H1 (cell line): Measurements from ENCODE around the gene RAP1B. TPM values are rescaled to one million over a fixed set of nuclear protein-coding genes. Genes with fewer than 3 reads are reported as not detected.

Source experiments
- CTCF ChIA-PET: fragments of 300-600 bp; sonication (Branson Sonifier 250); formaldehyde crosslinking; loops from one replicate; lab custom pipeline; 2021; ENCODE audit not compliant: partially characterized antibody; lab: Charles Lee
- POLR2A ChIA-PET: fragments of 300-600 bp; sonication (Branson Sonifier 250); formaldehyde crosslinking; loops from one replicate; lab custom pipeline; 2021; ENCODE audit warnings: inconsistent platforms; ENCODE audit not compliant: partially characterized antibody; lab: Charles Lee
- DNase-seq, 2 experiments: peaks; one replicate each; pipeline versions ENCODE4 v3.0.0 to v3.0.0-alpha.2; 2010 to 2022; ENCODE audit warnings: low spot score in 2 of 2, low read depth in 1 of 2, mixed read lengths in 1 of 2
- FAIRE-seq: peaks from 2 replicates; lab custom pipeline; 2011; peaks lifted over from hg19 to GRCh38; lab: Jason Lieb, UNC
- H2AFZ ChIP-seq: 2 replicates; pipeline ENCODE4 v1.8.1; 2012; ENCODE audit warnings: low read length, inconsistent platforms
- H2AK5ac ChIP-seq: 2 replicates; pipeline ENCODE4 v1.6.1; 2013; ENCODE audit warnings: low read depth, low read length
- H2BK120ac ChIP-seq: replicated peaks from 2 replicates; pipeline ENCODE3; 2013; ENCODE audit warnings: low read depth, low read length, inconsistent platforms
- H2BK12ac ChIP-seq: 2 replicates; pipeline ENCODE4 v1.6.1; 2013; ENCODE audit warnings: low read depth, low read length
- H2BK15ac ChIP-seq: 2 replicates; pipeline ENCODE4 v1.6.1; 2013; ENCODE audit warnings: low read length
- H2BK20ac ChIP-seq: 2 replicates; pipeline ENCODE4 v1.6.1; 2013; ENCODE audit warnings: low read length
- H2BK5ac ChIP-seq: 2 replicates; pipeline ENCODE4 v1.6.1; 2013; ENCODE audit warnings: low read depth, low read length
- H3K14ac ChIP-seq: 2 replicates; pipeline ENCODE4 v1.6.1; 2013; ENCODE audit warnings: inconsistent platforms; ENCODE audit not compliant: insufficient read length
- H3K18ac ChIP-seq: 2 replicates; pipeline ENCODE4 v1.6.1; 2013; ENCODE audit warnings: low read length; ENCODE audit errors: extremely low read depth
- H3K23ac ChIP-seq: 2 replicates; pipeline ENCODE4 v1.6.1; 2013; ENCODE audit warnings: inconsistent platforms; ENCODE audit not compliant: insufficient read length
- H3K23me2 ChIP-seq: 2 replicates; pipeline ENCODE4 v1.6.1; 2013; ENCODE audit warnings: low read depth, low read length
- H3K27ac ChIP-seq: 2 replicates; pipeline ENCODE4 v1.6.1; 2011; ENCODE audit warnings: low read depth, low read length, inconsistent platforms
- H3K27me3 ChIP-seq, 4 experiments: replicated peaks in 1 of 4; 1 replicate in 1 of 4; 2 replicates in 3 of 4; pipeline versions ENCODE4 v1.6.1 to v1.8.1; 2011 to 2013; ENCODE audit warnings: low read length in 3 of 4, mild to moderate bottlenecking in 3 of 4, inconsistent platforms in 2 of 4, mixed read lengths in 2 of 4, moderate library complexity in 1 of 4; ENCODE audit not compliant: control insufficient read depth in 3 of 4, insufficient read depth in 3 of 4; ENCODE audit errors: extremely low read depth in 1 of 4
- H3K36me3 ChIP-seq, 4 experiments: 2 replicates each; pipeline versions ENCODE4 v1.6.1 to v1.8.1; 2011 to 2013; ENCODE audit warnings: mild to moderate bottlenecking in 4 of 4, low read length in 3 of 4, moderate library complexity in 2 of 4, control low read depth in 1 of 4, inconsistent platforms in 1 of 4; ENCODE audit not compliant: insufficient read depth in 4 of 4, control insufficient read depth in 2 of 4
- H3K4ac ChIP-seq: replicated peaks from 2 replicates; pipeline ENCODE3; 2013; ENCODE audit warnings: low read length, low read depth, mixed read lengths, inconsistent platforms; ENCODE audit not compliant: insufficient read length
- H3K4me1 ChIP-seq, 4 experiments: replicated peaks in 1 of 4; 1 replicate in 1 of 4; 2 replicates in 3 of 4; pipeline versions ENCODE4 v1.6.1 to v1.8.1; 2011 to 2013; ENCODE audit warnings: low read length in 3 of 4, inconsistent platforms in 2 of 4, mixed read lengths in 1 of 4; ENCODE audit not compliant: insufficient read depth in 4 of 4, control insufficient read depth in 3 of 4
- H3K4me2 ChIP-seq, 2 experiments: 2 replicates each; pipeline versions ENCODE4 v1.6.1 to v1.8.1; 2011 to 2013; ENCODE audit warnings: low read depth in 2 of 2, low read length in 2 of 2, control low read depth in 1 of 2, inconsistent platforms in 1 of 2, mild to moderate bottlenecking in 1 of 2; ENCODE audit not compliant: insufficient read depth in 1 of 2
- H3K4me3 ChIP-seq, 4 experiments: fragments of 200-600, 300-600 bp in 1 of 4; sonication (generic), shearing (Covaris generic), sonication (Bioruptor Twin) in 1 of 4; 2 replicates each; pipeline versions ENCODE4 v1.5.1 to v1.8.1; 2011 to 2016; ENCODE audit warnings: low read length in 4 of 4, low read depth in 3 of 4, control low read depth in 2 of 4, inconsistent platforms in 2 of 4, mild to moderate bottlenecking in 2 of 4, mixed read lengths in 1 of 4, moderate library complexity in 1 of 4; ENCODE audit not compliant: insufficient read depth in 2 of 4; ENCODE audit errors: extremely low read depth in 1 of 4
- H3K56ac ChIP-seq: replicated peaks from 2 replicates; pipeline ENCODE3; 2013; ENCODE audit warnings: low read depth, mild to moderate bottlenecking, mixed read lengths, low read length, inconsistent platforms; ENCODE audit not compliant: insufficient read length
- H3K79me1 ChIP-seq: 2 replicates; pipeline ENCODE4 v1.6.1; 2013; ENCODE audit warnings: low read depth, low read length, control low read depth
- H3K79me2 ChIP-seq, 2 experiments: 2 replicates each; pipeline versions ENCODE4 v1.6.1 to v1.8.1; 2012 to 2013; ENCODE audit warnings: low read length in 2 of 2, mild to moderate bottlenecking in 2 of 2, inconsistent platforms in 1 of 2; ENCODE audit not compliant: insufficient read depth in 2 of 2, control insufficient read depth in 1 of 2
- H3K9ac ChIP-seq, 4 experiments: replicated peaks in 1 of 4; 1 replicate in 1 of 4; 2 replicates in 3 of 4; pipeline versions ENCODE4 v1.6.1 to v1.8.1; 2011 to 2013; ENCODE audit warnings: low read depth in 3 of 4, low read length in 3 of 4, control low read depth in 2 of 4, mild to moderate bottlenecking in 2 of 4, moderate library complexity in 2 of 4, inconsistent platforms in 1 of 4; ENCODE audit errors: extremely low read depth in 1 of 4
- H3K9me3 ChIP-seq, 2 experiments: 2 replicates each; pipeline versions ENCODE4 v1.6.1 to v1.8.1; 2012 to 2013; ENCODE audit warnings: mild to moderate bottlenecking in 2 of 2, moderate library complexity in 2 of 2, control low read depth in 1 of 2, inconsistent platforms in 1 of 2, low read depth in 1 of 2, low read length in 1 of 2, mixed read lengths in 1 of 2; ENCODE audit not compliant: insufficient read depth in 2 of 2
- H4K20me1 ChIP-seq, 2 experiments: replicated peaks in 1 of 2; 2 replicates each; pipeline versions ENCODE3 to v1.8.1; 2011 to 2013; ENCODE audit warnings: inconsistent platforms in 2 of 2, low read length in 2 of 2, mild to moderate bottlenecking in 1 of 2; ENCODE audit not compliant: insufficient read depth in 2 of 2, control insufficient read depth in 1 of 2
- H4K5ac ChIP-seq: 2 replicates; pipeline ENCODE4 v1.6.1; 2013; ENCODE audit warnings: low read length, low read depth, mixed read lengths, inconsistent platforms; ENCODE audit not compliant: insufficient read length
- H4K8ac ChIP-seq: 2 replicates; pipeline ENCODE4 v1.8.0; 2013; ENCODE audit warnings: mild to moderate bottlenecking, moderate library complexity, low read length, inconsistent platforms; ENCODE audit not compliant: insufficient read depth; ENCODE audit errors: extremely low read depth
- H4K91ac ChIP-seq: replicated peaks from 2 replicates; pipeline ENCODE3; 2013; ENCODE audit warnings: low read length, mixed read lengths, inconsistent platforms; ENCODE audit not compliant: insufficient read length
- CHD2 ChIP-seq: IDR thresholded peaks from 2 replicates; pipeline ENCODE4 v1.6.1; 2012; ENCODE audit warnings: low read length, improper control_type of control experiment
- EZH2 ChIP-seq: fragments of 200-600 bp; sonication (generic); IDR thresholded peaks from 2 replicates; pipeline ENCODE4 v1.7.1; 2012; ENCODE audit warnings: low read depth, mild to moderate bottlenecking, moderate library complexity, low read length, inconsistent platforms; ENCODE audit not compliant: severe bottlenecking
- MAX ChIP-seq: IDR thresholded peaks from 2 replicates; pipeline ENCODE4 v1.6.1; 2012; ENCODE audit warnings: inconsistent platforms
- POLR2AphosphoS5 ChIP-seq: IDR thresholded peaks from 2 replicates; pipeline ENCODE4 v1.6.1; 2011; ENCODE audit warnings: low read depth, low read length
- RBBP5 ChIP-seq: IDR thresholded peaks from 2 replicates; pipeline ENCODE4 v1.7.1; 2012; ENCODE audit warnings: low read depth, mild to moderate bottlenecking, inconsistent platforms, low read length, moderate library complexity, borderline replicate concordance
- SP2 ChIP-seq: IDR thresholded peaks from 2 replicates; pipeline ENCODE4 v1.6.1; 2012; ENCODE audit warnings: mild to moderate bottlenecking, low read length, inconsistent platforms
- SRF ChIP-seq: IDR thresholded peaks from 2 replicates; pipeline ENCODE4 v1.6.1; 2011; ENCODE audit warnings: mild to moderate bottlenecking, low read depth, low read length, moderate library complexity
- TAF1 ChIP-seq: IDR thresholded peaks from 2 replicates; pipeline ENCODE4 v1.6.1; 2011; ENCODE audit warnings: mild to moderate bottlenecking, low read depth, low read length
- WGBS, 2 experiments: shearing (Covaris generic) in 1 of 2; methylation state at CpG; one replicate each; pipeline versions ENCODE4 v1.1.6 to v1.1.7; 2013 to 2015; ENCODE audit warnings: low lambda C conversion rate in 2 of 2, mixed read lengths in 2 of 2, inconsistent platforms in 1 of 2, low coverage in 1 of 2, missing lambda C conversion rate in 1 of 2; ENCODE audit not compliant: insufficient replicate concordance in 2 of 2, insufficient coverage in 1 of 2, insufficient read length in 1 of 2; ENCODE audit errors: extremely low coverage in 1 of 2, missing lambda C conversion rate in 1 of 2; 5-methylcytosine and 5-hydroxymethylcytosine counted together
- polyA plus RNA-seq, 7 experiments: library from polyadenylated mRNA; depleted of rRNA in 3 of 7; stranded (reverse) in 5 of 7; unstranded in 2 of 7; fragments of >200 nt in 5 of 7; fragments of 200-250 nt in 2 of 7; gene quantifications; 1 replicate in 5 of 7; 2 replicates in 1 of 7; 4 replicates in 1 of 7; pipeline versions ENCODE4 v1.2.1 to v1.2.3, GENCODE V29; 2011 to 2013; ENCODE audit warnings: missing spikeins in 2 of 7, mixed read lengths in 2 of 7
- total RNA-seq: library from RNA; stranded (reverse); fragmentation: NEBNext Ultra II Directional; extraction: Animal tissue kit (Norgen Biotek cat#: 25700); gene quantifications from 2 replicates; pipeline ENCODE4 v1.2.1, GENCODE V29; 2021
- TF ChIP-seq, protein P1 (sequence below), 3 experiments: IDR thresholded peaks; 1 replicate in 2 of 3; 2 replicates in 1 of 3; pipeline versions ENCODE4 v1.5.1 to v1.6.1; 2011; ENCODE audit warnings: low read length in 3 of 3, mild to moderate bottlenecking in 3 of 3, inconsistent platforms in 2 of 3, low read depth in 1 of 3, moderate library complexity in 1 of 3; ENCODE audit not compliant: insufficient read depth in 1 of 3; ENCODE audit errors: control extremely low read depth in 1 of 3

The RAP1B gene
- total and polyA plus RNA-seq, 2 of the 8 experiments (the other 6 are each of a cell fraction or from before 2014, with no cell fraction given): 61.4 to 112 TPM

DNA sequence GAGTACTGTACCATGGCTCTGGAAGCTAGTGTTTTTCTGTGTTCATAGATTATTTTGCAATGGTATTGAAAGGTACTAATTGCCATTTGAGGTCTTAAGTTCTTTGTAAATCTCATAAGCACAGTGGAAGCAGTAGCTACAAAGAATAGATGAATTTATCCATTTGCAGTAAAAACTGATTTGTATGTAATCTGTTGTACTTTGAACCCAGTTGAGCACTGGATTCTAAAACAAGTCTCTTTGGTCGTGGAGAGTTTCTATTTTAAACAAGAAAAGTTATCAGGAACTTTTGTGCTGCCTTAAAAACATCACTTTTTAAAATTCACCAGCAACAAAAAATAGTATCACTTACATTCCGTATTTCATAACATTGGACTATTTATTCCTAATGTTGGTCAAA is 4.1 kb downstream of the RAP1B start:
- Histone ChIP-seq H3K4me3 (no peak overlapping the region), H3K27me3 (no peaks in the 10 kb centered on the region), H3K27ac (no peak overlapping the region), H3K79me2 (peaks cover 8 to 85% of the 10 kb centered on the region in 2 experiments), H3K4me1 (peaks cover 0 to 6% (median 4%) of the 10 kb centered on the region in 4 experiments; a peak in 4 of 7 replicates), H4K8ac (no peak overlapping the region), H2BK120ac (no peak overlapping the region), H4K91ac (no peak overlapping the region), H3K36me3 (peaks cover 0 to 5% (median 0%) of the 10 kb centered on the region in 4 experiments; a peak in 2 of 8 replicates), H2BK12ac (no peak overlapping the region), H4K20me1 (peaks cover 12 to 19% of the 10 kb centered on the region in 2 experiments), H3K9me3 (no peaks in the 10 kb centered on the region), H2AK5ac (no peak overlapping the region), H3K79me1 (0 out of 2 replicates have a peak, but pooled peaks cover 2% of the 10 kb centered on the region), H3K9ac (no peak overlapping the region), H3K14ac (no peak overlapping the region), H3K23me2 (peaks cover 4% of the 10 kb centered on the region; the same call in 1 of the 2 replicates), H2BK5ac (no peak overlapping the region), H2AFZ (no peak overlapping the region), H3K4me2 (no peak overlapping the region), H4K5ac (no peak overlapping the region), H3K23ac (no peak overlapping the region), H3K4ac (no peak overlapping the region), H2BK15ac (no peak overlapping the region), H2BK20ac (no peak overlapping the region), H3K56ac (no peak overlapping the region), H3K18ac (no peak overlapping the region)
- TF ChIP-seq CHD2 (no peak), SP2 (no peak), MAX (no peak), EZH2 (no peak), RBBP5 (no peak), SRF (no peak), TAF1 (no peak), POLR2AphosphoS5 (no peak)
- TF ChIP-seq, protein P1, sequence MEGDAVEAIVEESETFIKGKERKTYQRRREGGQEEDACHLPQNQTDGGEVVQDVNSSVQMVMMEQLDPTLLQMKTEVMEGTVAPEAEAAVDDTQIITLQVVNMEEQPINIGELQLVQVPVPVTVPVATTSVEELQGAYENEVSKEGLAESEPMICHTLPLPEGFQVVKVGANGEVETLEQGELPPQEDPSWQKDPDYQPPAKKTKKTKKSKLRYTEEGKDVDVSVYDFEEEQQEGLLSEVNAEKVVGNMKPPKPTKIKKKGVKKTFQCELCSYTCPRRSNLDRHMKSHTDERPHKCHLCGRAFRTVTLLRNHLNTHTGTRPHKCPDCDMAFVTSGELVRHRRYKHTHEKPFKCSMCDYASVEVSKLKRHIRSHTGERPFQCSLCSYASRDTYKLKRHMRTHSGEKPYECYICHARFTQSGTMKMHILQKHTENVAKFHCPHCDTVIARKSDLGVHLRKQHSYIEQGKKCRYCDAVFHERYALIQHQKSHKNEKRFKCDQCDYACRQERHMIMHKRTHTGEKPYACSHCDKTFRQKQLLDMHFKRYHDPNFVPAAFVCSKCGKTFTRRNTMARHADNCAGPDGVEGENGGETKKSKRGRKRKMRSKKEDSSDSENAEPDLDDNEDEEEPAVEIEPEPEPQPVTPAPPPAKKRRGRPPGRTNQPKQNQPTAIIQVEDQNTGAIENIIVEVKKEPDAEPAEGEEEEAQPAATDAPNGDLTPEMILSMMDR (IDR thresholded peaks at IDR 0.05; ENCODE audit: control extremely low read depth in 1 of 3, insufficient read depth in 1 of 3, low read depth in 1 of 3, low read length in 3 of 3): no peak
- ChIA-PET POLR2A (no interaction called here), CTCF (no interaction called here)
- DNase-seq (no peak), FAIRE-seq (no peak)
- WGBS, 2 experiments: 94% methylated on average over 2 of the region's 2 CpGs; no CpG with 5 or more reads in 1 of the 2 experiments
